GM19395 (cell line): ENCODE data around the gene MAP6.

Experiments used
- ATAC-seq: cut with Tn5 transposase; IDR thresholded peaks from one replicate; pipeline ENCODE4 v1.9.1; 2021; ENCODE audit warnings: mild to moderate bottlenecking, moderate library complexity; ENCODE audit not compliant: unreplicated experiment

The MAP6 gene

GRCh38 chr11:75632450-75632849 lies 36.4 kb downstream of the MAP6 start:
- ATAC-seq: no peak

GRCh38 chr11:75631086-75631730 lies 37.6 kb downstream of the MAP6 start:
- ATAC-seq: no peak

GRCh38 chr11:75627906-75628668 lies 40.8 kb downstream of the MAP6 start:
- no peak for ATAC-seq

GRCh38 chr11:75626889-75627529 lies 41.8 kb downstream of the MAP6 start:
- no peak for ATAC-seq

- ATAC-seq: no peak
These were observed 42.6 kb downstream of the MAP6 start for GRCh38 chr11:75625991-75626888.

- no peak for ATAC-seq
These were observed 43.8 kb downstream of the MAP6 start for GRCh38 chr11:75625021-75625420.

- no peak for ATAC-seq
These were observed 52.6 kb downstream of the MAP6 start for GRCh38 chr11:75616281-75616680.

GRCh38 chr11:75615751-75616150 lies 53.1 kb downstream of the MAP6 start:
- ATAC-seq: no peak

- ATAC-seq: no peak
These were observed 57.0 kb downstream of the MAP6 start for GRCh38 chr11:75611823-75612222.

- no peak for ATAC-seq
These were observed 62.7 kb downstream of the MAP6 start for GRCh38 chr11:75606099-75606498.

GRCh38 chr11:75603791-75604736 lies 64.8 kb downstream of the MAP6 start:
- ATAC-seq: no peak

- ATAC-seq: no peak
These were observed 65.9 kb downstream of the MAP6 start for GRCh38 chr11:75602951-75603350.

GRCh38 chr11:75601494-75601893 lies 67.3 kb downstream of the MAP6 start:
- ATAC-seq: no peak

GRCh38 chr11:75600356-75600755 lies 68.5 kb downstream of the MAP6 start:
- no peak for ATAC-seq

GRCh38 chr11:75598900-75599299 lies 69.9 kb downstream of the MAP6 start:
- ATAC-seq: no peak

- no peak for ATAC-seq
These were observed 70.6 kb downstream of the MAP6 start for GRCh38 chr11:75598264-75598663.

- ATAC-seq: no peak
These were observed 71.2 kb downstream of the MAP6 start for GRCh38 chr11:75597636-75598035.

- ATAC-seq: no peak
These were observed 71.9 kb downstream of the MAP6 start for GRCh38 chr11:75596914-75597313.

- ATAC-seq: no peak
These were observed 73.4 kb downstream of the MAP6 start for GRCh38 chr11:75595429-75595828.

GRCh38 chr11:75594211-75594610 lies 74.6 kb downstream of the MAP6 start:
- no peak for ATAC-seq
